Measurements from ENCODE around the gene PKN1. TPM values are rescaled to one million over a fixed set of nuclear protein-coding genes. Genes with fewer than 3 reads are reported as not detected.

Gene PKN1
- total and polyA plus RNA-seq, 10 of the 15 experiments (the other 5 are each of a cell fraction or from before 2014, with no cell fraction given) = 1.0 to 189 (median 52.7) TPM

DNA sequence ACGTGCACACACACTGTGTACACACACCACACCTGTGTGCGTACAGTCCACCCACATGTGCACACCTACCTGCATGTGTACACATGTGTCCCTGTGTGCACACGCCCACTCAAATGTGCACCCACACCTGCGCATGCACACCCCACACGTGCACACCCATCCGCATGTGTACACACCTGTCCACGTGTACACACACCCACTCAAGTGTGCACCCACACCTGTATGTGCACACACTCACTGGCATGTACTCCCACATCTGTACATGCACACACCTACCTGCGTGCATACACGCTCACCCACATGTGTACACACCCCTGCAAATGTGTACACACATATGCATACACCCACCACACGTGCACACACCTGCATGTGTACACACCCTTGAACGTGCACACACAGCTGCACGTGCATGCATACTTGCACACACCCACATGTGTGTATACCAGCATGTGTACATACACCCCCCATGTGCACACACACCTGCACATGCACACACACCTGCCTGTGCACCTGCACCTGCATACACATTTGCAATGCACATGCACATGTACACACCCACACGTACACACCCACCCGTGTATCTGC is 10.6 kb downstream of the PKN1 start:
- no TSS peak for BruUV-seq (replicated peaks)
- intact Hi-C loops (cut with micrococcal nuclease; ENCODE audit: unreplicated experiment) (no loop called here), in situ Hi-C loops (cut with MboI) (no loop called here)
- ATAC-seq = no peak
- Histone ChIP-seq H3K4me2 (ENCODE audit: control insufficient read depth, insufficient read depth) (no peak overlapping the region), H3K9ac (ENCODE audit: control insufficient read depth, insufficient read depth, low read length) (no peak overlapping the region), H4K20me1 (ENCODE audit: control insufficient read depth, insufficient read depth) (no peaks in the 10 kb centered on the region), H3K27ac (ENCODE audit: control insufficient read depth, insufficient read depth) (no peak overlapping the region), H3K36me3 (ENCODE audit: control insufficient read depth in 2 of 2, insufficient read depth in 2 of 2, low read length in 1 of 2) (peaks cover 24 to 50% of the 10 kb centered on the region in 2 experiments), H2AFZ (ENCODE audit: control insufficient read depth, low read depth, low read length) (no peak overlapping the region), H3K9me3 (replicated peaks; ENCODE audit: control insufficient read depth, insufficient read depth, low read length) (no peaks in the 10 kb centered on the region), H3K79me2 (ENCODE audit: control insufficient read depth, insufficient read depth, low read length) (peaks cover 19% of the 10 kb centered on the region), H3K4me3 (no peak overlapping the region), H3K27me3 (replicated peaks in 1 of 2; ENCODE audit: control insufficient read depth in 2 of 2, insufficient read depth in 2 of 2, low read length in 1 of 2) (no peaks in the 10 kb centered on the region), H3K4me1 (ENCODE audit: control insufficient read depth, insufficient read depth, low read length) (peaks cover 11% of the 10 kb centered on the region)
- TF ChIP-seq TBL1XR1 (IDR thresholded peaks at IDR 0.05; ENCODE audit: low read depth, low read length) = no peak
- TF ChIP-seq TCF3 (IDR thresholded peaks at IDR 0.05; ENCODE audit: borderline replicate concordance, insufficient read depth, low read depth, low read length) = 0 out of 2 replicates have a peak, but pooled peaks have one; percentile 35
- TF ChIP-seq, protein P1, sequence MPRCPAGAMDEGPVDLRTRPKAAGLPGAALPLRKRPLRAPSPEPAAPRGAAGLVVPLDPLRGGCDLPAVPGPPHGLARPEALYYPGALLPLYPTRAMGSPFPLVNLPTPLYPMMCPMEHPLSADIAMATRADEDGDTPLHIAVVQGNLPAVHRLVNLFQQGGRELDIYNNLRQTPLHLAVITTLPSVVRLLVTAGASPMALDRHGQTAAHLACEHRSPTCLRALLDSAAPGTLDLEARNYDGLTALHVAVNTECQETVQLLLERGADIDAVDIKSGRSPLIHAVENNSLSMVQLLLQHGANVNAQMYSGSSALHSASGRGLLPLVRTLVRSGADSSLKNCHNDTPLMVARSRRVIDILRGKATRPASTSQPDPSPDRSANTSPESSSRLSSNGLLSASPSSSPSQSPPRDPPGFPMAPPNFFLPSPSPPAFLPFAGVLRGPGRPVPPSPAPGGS (IDR thresholded peaks at IDR 0.05; ENCODE audit: borderline replicate concordance, insufficient read depth, low read depth, low read length, poor library complexity, severe bottlenecking) = peak; percentile 69
- SMC1A ChIA-PET (ENCODE audit: uncharacterized antibody, unreplicated experiment) = no interaction called here
- FAIRE-seq = no peak
- RAD21 ChIA-PET (ENCODE audit: unreplicated experiment) = no interaction called here
- WGBS (ENCODE audit: insufficient coverage, insufficient replicate concordance, low lambda C conversion rate, missing lambda C conversion rate) = 95% methylated on average over 14 of the region's 14 CpGs
- no peak for DNase-seq (ENCODE audit: low read depth, low spot score)
- CTCF ChIA-PET = no interaction called here
- POLR2A ChIA-PET = no interaction called here

DNA sequence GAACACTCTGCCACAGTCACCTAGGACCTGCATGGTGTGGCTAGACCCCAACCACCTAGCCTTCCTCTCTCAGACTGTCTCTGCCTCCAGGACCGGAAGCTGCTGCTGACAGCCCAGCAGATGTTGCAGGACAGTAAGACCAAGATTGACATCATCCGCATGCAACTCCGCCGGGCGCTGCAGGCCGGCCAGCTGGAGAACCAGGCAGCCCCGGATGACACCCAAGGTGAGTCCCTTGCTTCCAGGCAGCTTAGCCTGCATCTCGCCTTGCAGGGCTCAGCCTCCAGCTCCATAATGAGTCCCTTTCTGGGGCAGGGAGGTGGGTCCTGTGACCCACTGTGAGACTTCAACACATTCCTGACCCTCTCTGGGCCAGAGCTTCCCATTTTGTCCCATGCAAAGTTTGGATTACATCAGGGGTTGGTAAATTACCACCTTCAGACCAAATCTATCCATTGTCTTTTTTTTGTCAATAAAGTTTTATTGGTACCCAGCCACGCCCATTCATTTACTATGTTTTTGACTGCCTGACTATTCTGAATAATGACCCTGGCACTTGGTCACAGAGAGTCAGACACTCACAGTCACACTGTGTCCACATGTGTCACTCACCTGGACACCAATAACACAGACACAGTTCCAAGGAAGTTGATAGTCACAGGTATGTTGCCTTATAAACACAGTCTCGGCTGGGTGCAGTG is 13.4 kb downstream of the PKN1 start:
- ATAC-seq (no peak), DNase-seq (ENCODE audit: low read depth, low spot score) (no peak), FAIRE-seq (no peak)
- no peaks in the 10 kb centered on the region; the same call in 1 of the 2 replicates for H4K20me1 ChIP-seq (ENCODE audit: control insufficient read depth, insufficient read depth)
- ChIA-PET SMC1A (ENCODE audit: uncharacterized antibody, unreplicated experiment) (no interaction called here), POLR2A (no interaction called here), CTCF (interaction anchor here (0.7 to 0.8 kb wide), 2 partner anchors 14 to 33 kb away, joined by 3 read pairs; no protein-coding TSS in a partner anchor), RAD21 (ENCODE audit: unreplicated experiment) (interaction anchor here (0.6 kb wide), 1 partner anchor 310 kb away, joined by 3 read pairs; no protein-coding TSS in a partner anchor)
- H3K36me3 ChIP-seq (ENCODE audit: control insufficient read depth in 2 of 2, insufficient read depth in 2 of 2, low read length in 1 of 2) = peaks cover 35 to 57% of the 10 kb centered on the region in 2 experiments
- intact Hi-C loops (cut with micrococcal nuclease; ENCODE audit: unreplicated experiment) = no loop called here
- in situ Hi-C loops (cut with MboI) = no loop called here
- H3K9me3 ChIP-seq (replicated peaks; ENCODE audit: control insufficient read depth, insufficient read depth, low read length) = no peaks in the 10 kb centered on the region; the same call in 2 of the 3 replicates
- H3K4me3 ChIP-seq = no peak overlapping the region
- H3K27ac ChIP-seq (ENCODE audit: control insufficient read depth, insufficient read depth) = no peak overlapping the region
- H3K4me1 ChIP-seq (ENCODE audit: control insufficient read depth, insufficient read depth, low read length) = no peaks in the 10 kb centered on the region
- 99% methylated on average over 10 of the region's 10 CpGs for WGBS (ENCODE audit: insufficient coverage, insufficient replicate concordance, low lambda C conversion rate, missing lambda C conversion rate)
- no peak overlapping the region for H3K9ac ChIP-seq (ENCODE audit: control insufficient read depth, insufficient read depth, low read length)
- no peak overlapping the region for H3K4me2 ChIP-seq (ENCODE audit: control insufficient read depth, insufficient read depth)
- BruUV-seq (replicated peaks) = no TSS peak
- peaks cover 3% of the 10 kb centered on the region; the same call in 1 of the 2 replicates for H3K79me2 ChIP-seq (ENCODE audit: control insufficient read depth, insufficient read depth, low read length)
- no peak overlapping the region for H2AFZ ChIP-seq (ENCODE audit: control insufficient read depth, low read depth, low read length)
- no peaks in the 10 kb centered on the region for H3K27me3 ChIP-seq (replicated peaks in 1 of 2; ENCODE audit: control insufficient read depth in 2 of 2, insufficient read depth in 2 of 2, low read length in 1 of 2)
- TF ChIP-seq, protein P2, sequence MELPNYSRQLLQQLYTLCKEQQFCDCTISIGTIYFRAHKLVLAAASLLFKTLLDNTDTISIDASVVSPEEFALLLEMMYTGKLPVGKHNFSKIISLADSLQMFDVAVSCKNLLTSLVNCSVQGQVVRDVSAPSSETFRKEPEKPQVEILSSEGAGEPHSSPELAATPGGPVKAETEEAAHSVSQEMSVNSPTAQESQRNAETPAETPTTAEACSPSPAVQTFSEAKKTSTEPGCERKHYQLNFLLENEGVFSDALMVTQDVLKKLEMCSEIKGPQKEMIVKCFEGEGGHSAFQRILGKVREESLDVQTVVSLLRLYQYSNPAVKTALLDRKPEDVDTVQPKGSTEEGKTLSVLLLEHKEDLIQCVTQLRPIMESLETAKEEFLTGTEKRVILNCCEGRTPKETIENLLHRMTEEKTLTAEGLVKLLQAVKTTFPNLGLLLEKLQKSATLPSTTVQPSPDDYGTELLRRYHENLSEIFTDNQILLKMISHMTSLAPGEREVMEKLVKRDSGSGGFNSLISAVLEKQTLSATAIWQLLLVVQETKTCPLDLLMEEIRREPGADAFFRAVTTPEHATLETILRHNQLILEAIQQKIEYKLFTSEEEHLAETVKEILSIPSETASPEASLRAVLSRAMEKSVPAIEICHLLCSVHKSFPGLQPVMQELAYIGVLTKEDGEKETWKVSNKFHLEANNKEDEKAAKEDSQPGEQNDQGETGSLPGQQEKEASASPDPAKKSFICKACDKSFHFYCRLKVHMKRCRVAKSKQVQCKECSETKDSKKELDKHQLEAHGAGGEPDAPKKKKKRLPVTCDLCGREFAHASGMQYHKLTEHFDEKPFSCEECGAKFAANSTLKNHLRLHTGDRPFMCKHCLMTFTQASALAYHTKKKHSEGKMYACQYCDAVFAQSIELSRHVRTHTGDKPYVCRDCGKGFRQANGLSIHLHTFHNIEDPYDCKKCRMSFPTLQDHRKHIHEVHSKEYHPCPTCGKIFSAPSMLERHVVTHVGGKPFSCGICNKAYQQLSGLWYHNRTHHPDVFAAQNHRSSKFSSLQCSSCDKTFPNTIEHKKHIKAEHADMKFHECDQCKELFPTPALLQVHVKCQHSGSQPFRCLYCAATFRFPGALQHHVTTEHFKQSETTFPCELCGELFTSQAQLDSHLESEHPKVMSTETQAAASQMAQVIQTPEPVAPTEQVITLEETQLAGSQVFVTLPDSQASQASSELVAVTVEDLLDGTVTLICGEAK (IDR thresholded peaks at IDR 0.05; ENCODE audit: borderline replicate concordance) = peak; percentile 89
- TF ChIP-seq ZNF24 (IDR thresholded peaks at IDR 0.05) (no peak), BHLHE40 (IDR thresholded peaks at IDR 0.05; ENCODE audit: borderline replicate concordance in 1 of 2, low read depth in 2 of 2, low read length in 1 of 2) (no peak)

Data from GM12878 (cell line).